GM18507 (cell line): ENCODE data around the gene BBOX1.
A peak's percentile ranks its signal among the peaks of the same experiment; 100 is the strongest.
"Not testable (repeated sequence)": the region's sequence is repeated elsewhere in the genome, so short reads cannot be mapped to it uniquely, and the experiment has no call there.

ENCODE experiments used
- DNase-seq: peaks from one replicate; pipeline ENCODE4 v3.0.0; 2011; ENCODE audit warnings: low read depth; ENCODE audit not compliant: insufficient read length; ENCODE audit errors: extremely low spot score
- FAIRE-seq: peaks from 2 replicates; lab custom pipeline; 2011; peaks lifted over from hg19 to GRCh38; lab: Jason Lieb, UNC

BBOX1 gene

GRCh38 chr11:27116684-27117083 lies 76.1 kb downstream of the BBOX1 start:
- DNase-seq, result no peak
- no peak for FAIRE-seq

- no peak for FAIRE-seq
- DNase-seq, result no peak
These were observed 77.8 kb downstream of the BBOX1 start for GRCh38 chr11:27118371-27118770.

- FAIRE-seq (no peak), DNase-seq (no peak)
These were observed 78.3 kb downstream of the BBOX1 start for GRCh38 chr11:27118949-27119348.

GRCh38 chr11:27119396-27119795 lies 78.8 kb downstream of the BBOX1 start:
- DNase-seq (no peak), FAIRE-seq (no peak)

GRCh38 chr11:27120211-27120610 lies 79.6 kb downstream of the BBOX1 start:
- DNase-seq (no peak), FAIRE-seq (no peak)

GRCh38 chr11:27122001-27122400 lies 81.4 kb downstream of the BBOX1 start:
- DNase-seq, result no peak

GRCh38 chr11:27124514-27125264 lies 84.1 kb downstream of the BBOX1 start:
- FAIRE-seq (no peak), DNase-seq (no peak)

More at GRCh38 chr11:27122001-27122400, 81.4 kb downstream of the BBOX1 start:
- FAIRE-seq, result no peak

- FAIRE-seq (no peak), DNase-seq (no peak)
These were observed 89.1 kb downstream of the BBOX1 start for GRCh38 chr11:27129686-27130085.

- FAIRE-seq (no peak), DNase-seq (no peak)
These were observed 90.2 kb downstream of the BBOX1 start for GRCh38 chr11:27130806-27131205.

- DNase-seq, FAIRE-seq: not testable (repeated sequence)
These were observed 95.3 kb downstream of the BBOX1 start for GRCh38 chr11:27135924-27136329.

GRCh38 chr11:27138716-27139115 lies 98.1 kb downstream of the BBOX1 start:
- DNase-seq (no peak), FAIRE-seq (no peak)

- no peak for DNase-seq
- no peak for FAIRE-seq
These were observed 99.2 kb downstream of the BBOX1 start for GRCh38 chr11:27139742-27140367.

GRCh38 chr11:27141576-27141975 lies 101.0 kb downstream of the BBOX1 start:
- DNase-seq (no peak), FAIRE-seq (no peak)

- FAIRE-seq, result no peak
These were observed 107.3 kb downstream of the BBOX1 start for GRCh38 chr11:27147916-27148315.

GRCh38 chr11:27148506-27148905 lies 107.9 kb downstream of the BBOX1 start:
- no peak for FAIRE-seq
- no peak for DNase-seq

More at GRCh38 chr11:27147916-27148315, 107.3 kb downstream of the BBOX1 start:
- no peak for DNase-seq

- no peak for FAIRE-seq
- no peak for DNase-seq
These were observed 109.5 kb downstream of the BBOX1 start for GRCh38 chr11:27150098-27150497.

- FAIRE-seq (no peak), DNase-seq (no peak)
These were observed 112.5 kb downstream of the BBOX1 start for GRCh38 chr11:27153136-27153535.

GRCh38 chr11:27158456-27159334 lies 118.1 kb downstream of the BBOX1 start:
- FAIRE-seq, result peak; percentile 63

GRCh38 chr11:27159335-27159679 lies 118.7 kb downstream of the BBOX1 start:
- FAIRE-seq, result no peak
- no peak for DNase-seq

More at GRCh38 chr11:27158456-27159334, 118.1 kb downstream of the BBOX1 start:
- DNase-seq, result peak; percentile 2

GRCh38 chr11:27161071-27161470 lies 120.5 kb downstream of the BBOX1 start:
- DNase-seq, result no peak
- FAIRE-seq, result no peak
